Cortex of kidney (tissue), 1 donor: Measurements from ENCODE around the gene LAMC2.
"Not testable (repeated sequence)": the region's sequence is repeated elsewhere in the genome, so short reads cannot be mapped to it uniquely, and the experiment has no call there.

Experiments
- DNase-seq: peaks from one replicate; lab custom pipeline; 2025; lab: John Stamatoyannopoulos, UW

The LAMC2 gene

DNA sequence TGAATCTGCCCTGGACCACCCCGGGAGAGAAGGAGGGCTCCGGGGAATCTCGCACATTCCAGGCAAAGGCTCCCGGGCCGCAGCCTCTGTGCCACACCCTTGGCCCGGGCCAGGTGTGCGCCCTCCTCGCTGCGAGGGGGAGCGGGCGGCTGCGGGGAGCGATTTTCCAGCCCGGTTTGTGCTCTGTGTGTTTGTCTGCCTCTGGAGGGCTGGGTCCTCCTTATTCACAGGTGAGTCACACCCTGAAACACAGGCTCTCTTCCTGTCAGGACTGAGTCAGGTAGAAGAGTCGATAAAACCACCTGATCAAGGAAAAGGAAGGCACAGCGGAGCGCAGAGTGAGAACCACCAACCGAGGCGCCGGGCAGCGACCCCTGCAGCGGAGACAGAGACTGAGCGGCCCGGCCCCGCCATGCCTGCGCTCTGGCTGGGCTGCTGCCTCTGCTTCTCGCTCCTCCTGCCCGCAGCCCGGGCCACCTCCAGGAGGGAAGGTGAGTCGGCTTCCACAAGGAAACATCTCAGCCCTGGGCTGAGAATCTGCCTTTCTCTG, at the start of gene LAMC2:
TSS of gene LAMC2 (plus strand) at position 324 of the 550 bp plus-strand sequence. CDS start at position 413, 89 bp downstream.
- DNase-seq, result no peak

DNA sequence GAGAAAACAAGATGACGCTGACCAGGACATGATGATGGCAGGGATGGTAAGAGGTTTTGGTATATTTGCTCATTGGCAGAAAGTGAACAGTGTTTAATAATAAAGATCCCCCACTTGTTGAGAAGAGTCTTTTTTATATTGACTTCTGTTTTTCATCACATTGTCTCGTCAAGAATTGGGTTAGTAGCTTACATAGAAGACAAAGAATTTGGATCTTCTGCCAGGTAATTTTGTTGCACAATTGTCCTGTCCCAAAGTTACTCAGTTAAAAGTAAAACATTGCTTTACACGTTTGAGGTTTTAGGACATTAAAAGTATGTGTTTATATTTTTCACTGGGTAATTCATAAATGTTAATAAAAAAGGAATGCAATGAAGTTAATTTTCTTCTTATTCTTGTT, 48.3 kb upstream of the LAMC2 start:
- no peak for DNase-seq

DNA sequence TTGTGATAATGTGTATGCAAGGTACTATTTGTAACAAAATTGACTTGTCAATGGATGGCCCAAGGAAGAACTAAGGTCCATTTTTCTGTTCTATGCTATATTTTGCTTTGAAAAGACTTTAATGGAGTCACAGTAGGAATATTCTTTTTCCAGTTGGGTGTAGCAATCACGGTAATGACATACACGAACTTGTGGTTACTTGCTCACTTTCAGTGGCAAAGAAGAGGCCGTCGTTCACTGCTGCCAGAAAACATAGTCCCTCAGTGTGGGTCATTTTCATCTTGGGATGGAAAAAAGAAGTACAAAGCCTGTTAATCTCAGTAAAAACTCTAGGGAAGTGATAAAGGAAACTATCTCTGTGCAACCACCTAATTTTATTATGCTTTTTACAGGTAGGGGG, 47.8 kb upstream of the LAMC2 start:
- no peak for DNase-seq

DNA sequence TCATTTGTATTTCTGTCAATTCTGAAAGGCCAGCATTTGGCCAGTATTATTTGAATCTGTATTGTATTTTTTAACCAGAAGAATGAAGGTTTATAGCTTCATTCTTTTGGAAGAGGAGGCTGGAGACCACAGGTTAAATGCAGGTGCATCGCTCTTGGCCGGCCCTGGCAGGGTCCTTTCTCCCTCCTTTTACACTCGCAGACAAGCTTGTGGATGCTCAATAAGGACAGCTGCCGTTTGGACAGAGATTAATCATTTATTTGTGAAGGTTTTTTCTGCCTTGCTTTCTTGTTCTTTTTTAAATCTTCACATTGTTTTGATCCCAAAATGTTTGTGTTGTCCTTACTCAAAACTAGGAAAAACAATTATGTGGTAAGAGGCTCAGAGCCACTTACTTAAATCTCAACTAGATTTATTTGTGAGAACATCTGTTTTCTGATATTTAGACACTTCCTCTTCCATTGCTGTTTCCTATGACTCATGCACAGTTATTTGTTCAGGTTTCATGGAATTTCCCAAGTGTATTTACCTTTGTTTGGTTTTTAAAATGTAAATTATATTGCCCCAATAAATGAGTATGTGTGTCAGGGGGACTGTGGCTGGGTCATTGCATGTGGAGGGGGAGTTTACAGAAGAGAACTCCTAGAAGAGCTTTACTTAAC, 46.7 kb upstream of the LAMC2 start:
- DNase-seq, result no peak

DNA sequence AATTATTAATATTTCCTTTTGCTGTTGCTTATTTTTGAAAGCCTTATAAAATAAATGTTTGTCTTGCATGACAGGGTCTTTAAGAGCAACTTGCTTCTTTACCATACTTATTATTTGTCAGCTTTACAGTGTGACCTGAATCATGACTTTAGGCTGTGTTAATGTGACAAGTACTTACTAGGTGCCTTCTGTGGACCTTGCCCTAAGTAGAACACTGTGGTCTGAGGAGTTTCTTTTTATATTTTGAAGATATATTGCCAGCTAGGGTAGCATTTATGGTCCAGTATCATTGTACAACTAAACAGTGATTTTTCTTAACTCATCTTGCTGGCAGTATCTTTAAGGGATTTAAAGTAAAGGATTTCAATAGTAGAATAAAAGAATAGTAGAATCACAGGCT, 45.4 kb upstream of the LAMC2 start:
- DNase-seq, result no peak

DNA sequence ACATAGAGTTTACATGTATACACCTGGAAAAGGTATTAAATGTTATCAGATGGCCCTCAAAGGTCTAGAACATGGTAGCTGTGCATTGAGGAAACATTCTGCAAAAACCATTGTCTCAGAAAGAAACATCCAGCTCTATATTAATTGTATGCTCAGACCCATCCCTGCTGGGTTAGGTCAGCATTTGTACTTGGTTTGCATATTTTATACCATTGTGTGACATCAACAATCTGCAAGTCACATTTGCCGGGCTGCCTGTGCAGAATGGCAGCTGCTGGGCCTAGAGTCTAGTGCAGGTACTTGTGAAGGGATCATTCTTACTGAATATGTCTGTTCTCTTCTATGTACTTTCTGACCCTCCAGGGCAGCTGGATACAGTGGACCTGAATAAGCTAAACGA, 43.9 kb upstream of the LAMC2 start:
- DNase-seq, result no peak

DNA sequence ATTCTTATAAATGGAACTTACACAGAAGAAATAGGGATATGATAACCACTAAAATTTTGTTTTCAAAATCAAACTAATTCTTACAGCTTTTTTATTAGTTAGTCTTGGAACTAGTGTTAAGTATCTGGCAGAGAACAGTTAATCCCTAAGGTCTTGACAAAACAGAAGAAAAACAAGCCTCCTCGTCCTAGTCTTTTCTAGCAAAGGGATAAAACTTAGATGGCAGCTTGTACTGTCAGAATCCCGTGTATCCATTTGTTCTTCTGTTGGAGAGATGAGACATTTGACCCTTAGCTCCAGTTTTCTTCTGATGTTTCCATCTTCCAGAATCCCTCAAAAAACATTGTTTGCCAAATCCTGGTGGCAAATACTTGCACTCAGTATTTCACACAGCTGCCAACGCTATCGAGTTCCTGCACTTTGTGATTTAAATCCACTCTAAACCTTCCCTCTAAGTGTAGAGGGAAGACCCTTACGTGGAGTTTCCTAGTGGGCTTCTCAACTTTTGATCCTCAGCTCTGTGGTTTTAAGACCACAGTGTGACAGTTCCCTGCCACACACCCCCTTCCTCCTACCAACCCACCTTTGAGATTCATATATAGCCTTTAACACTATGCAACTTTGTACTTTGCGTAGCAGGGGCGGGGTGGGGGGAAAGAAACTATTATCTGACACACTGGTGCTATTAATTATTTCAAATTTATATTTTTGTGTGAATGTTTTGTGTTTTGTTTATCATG, 42.3 kb upstream of the LAMC2 start:
- DNase-seq, result no peak

DNA sequence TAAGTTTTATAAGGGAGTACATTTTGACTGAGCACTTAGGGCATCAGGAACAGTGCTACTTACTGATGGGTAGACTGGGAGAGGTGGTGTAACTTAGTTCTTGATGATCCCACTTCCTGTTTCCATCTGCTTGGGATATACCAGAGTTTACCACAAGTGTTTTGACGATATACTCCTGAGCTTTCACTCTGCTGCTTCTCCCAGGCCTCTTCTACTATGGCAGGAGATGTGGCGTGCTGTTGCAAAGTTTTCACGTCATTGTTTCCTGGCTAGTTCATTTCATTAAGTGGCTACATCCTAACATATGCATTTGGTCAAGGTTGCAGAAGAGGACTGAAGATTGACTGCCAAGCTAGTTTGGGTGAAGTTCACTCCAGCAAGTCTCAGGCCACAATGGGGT, 41.3 kb upstream of the LAMC2 start:
- no peak for DNase-seq

DNA sequence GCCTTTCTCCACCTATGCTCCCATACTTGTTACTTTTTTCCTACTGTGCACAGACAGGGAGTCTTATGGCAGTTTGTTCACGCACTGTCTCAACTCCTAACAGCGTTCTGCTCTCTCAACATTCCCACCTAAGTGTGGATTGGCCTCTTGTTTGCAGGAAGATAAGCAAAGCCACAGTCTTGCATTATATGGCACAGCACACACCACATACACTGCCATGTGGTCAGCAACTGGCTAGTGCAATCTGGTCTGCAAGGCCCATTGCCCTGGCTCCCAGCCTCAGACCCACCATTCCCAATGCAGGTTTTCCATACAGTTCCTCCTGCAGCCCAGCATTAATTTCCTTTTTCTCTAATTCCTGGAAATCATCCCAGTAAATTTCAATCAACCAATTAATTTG, 38.3 kb upstream of the LAMC2 start:
- DNase-seq, result no peak

DNA sequence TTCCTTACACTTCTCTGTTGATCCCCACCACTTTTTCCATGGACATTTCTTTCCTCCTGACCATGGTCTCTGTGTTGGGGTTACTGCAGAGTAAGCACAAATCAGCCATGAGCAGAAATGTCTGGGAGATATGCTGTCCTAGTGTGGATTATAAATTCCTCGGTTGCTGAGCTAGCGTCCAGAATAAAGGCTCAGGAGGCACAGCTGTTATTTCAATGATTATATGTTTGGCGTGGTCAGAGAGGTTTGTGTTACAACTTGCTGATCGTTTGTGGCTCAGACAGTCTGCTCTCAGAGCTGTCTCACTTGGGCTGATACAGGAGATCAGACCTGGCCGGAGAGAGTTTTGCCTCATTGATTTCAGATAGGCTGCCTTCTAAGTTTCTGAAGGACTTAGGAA, 37.5 kb upstream of the LAMC2 start:
- DNase-seq, result no peak

DNA sequence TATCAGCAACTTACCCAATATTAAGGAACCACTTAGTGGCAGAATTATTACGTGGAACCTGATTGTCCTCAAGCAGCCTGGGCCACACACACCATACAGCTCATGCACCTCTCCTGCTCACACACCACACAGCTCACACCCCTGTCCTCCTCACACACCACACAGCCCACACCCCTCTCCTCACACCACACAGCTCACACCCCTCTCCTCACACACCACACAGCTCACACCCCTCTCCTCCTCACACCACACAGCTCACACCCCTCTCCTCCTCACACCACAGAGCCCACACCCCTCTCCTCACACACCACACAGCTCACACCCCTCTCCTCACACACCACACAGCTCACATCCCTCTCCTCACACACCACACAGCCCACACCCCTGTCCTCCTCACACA, 36.8 kb upstream of the LAMC2 start:
- DNase-seq, result no peak

DNA sequence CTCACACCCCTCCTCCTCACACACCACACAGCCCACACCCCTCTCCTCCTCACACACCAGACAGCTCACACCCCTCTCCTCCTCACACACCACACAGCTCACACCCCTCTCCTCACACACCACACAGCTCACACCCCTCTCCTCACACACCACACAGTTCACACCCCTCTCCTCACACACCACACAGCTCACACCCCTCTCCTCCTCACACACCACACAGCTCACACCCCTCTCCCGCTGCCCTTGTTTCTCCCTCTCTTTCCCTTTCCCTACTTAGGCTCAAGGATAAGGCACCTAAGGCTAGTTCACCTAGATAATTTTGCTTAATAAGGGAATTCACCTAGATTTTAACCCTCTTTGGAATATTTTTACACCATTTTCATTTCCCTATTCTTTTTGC, 36.0 kb upstream of the LAMC2 start:
- not testable (repeated sequence) for DNase-seq

DNA sequence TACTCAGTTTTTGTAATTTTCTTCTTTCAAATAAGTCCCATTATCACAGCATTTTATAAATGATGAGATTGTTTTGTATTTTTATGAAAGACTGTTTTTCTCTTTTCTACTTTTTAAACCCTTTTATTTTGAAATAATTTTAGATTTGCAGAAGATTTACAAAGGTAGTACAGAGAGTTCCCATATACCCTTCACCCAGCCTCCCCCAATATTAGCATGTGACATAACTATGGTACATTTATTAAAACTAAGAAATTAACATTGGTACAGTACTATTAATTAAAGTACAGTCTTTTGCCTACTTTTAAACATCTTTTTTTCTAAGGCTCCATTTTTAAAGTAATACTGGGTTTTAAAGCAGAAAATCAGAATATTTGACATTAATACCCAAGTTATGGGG, 35.6 kb upstream of the LAMC2 start:
- no peak for DNase-seq

DNA sequence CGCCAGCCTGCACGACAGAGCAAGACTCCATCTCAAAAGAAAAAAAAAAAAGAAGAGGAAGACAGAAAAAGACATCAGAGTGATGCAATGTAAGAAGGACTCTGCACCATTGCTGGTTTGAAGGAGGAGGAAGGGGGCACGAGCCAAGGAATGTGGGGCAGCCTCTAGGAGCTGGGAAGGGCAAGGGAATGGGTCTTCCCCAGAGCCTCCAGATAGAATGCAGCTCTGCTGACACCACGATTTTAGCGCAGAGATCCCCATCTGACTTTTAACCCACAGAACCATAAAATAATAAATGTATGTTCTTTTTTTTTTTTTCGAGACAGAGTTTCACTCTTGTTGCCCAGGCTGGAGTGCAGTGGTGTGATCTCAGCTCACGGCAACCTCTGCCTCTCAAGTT, 33.9 kb upstream of the LAMC2 start:
- DNase-seq, result no peak

DNA sequence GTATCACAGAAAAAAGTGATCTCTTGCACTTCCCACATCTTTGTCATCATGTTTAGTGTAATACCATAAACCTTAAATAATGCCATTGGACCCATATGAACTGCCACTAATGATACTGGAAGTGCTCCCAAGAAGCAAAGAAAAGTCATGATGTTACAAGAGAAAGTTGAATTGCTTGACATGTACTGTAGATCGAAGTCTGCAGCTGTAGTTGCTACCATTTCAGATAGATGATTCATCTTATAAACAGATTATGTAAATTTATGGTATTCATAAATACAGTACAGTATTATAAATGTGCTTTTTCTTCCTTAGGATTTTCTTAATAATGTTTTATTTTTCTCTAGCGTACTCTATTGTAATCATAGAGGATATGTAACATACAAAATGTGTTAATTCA, 30.1 kb upstream of the LAMC2 start:
- no peak for DNase-seq

DNA sequence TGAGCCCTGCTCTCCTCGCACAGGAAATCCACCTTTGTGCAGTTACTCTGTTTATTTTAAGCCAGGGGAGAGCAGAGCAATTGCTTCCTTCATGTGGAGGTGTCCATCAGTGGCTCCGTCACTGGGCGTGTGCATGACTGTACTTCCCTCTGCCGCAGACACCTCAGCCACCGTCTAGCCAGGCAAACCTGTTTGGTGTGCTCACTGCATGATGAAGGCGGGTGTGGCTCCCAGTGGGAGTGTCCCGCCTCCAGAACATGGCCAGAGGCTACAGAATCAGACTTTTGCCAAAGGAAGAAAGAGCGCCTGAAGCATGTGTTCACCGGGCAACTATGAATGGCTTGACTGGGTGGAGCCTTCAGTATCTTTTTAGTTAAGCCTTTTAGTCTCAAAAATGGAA, 26.1 kb upstream of the LAMC2 start:
- DNase-seq, result no peak

DNA sequence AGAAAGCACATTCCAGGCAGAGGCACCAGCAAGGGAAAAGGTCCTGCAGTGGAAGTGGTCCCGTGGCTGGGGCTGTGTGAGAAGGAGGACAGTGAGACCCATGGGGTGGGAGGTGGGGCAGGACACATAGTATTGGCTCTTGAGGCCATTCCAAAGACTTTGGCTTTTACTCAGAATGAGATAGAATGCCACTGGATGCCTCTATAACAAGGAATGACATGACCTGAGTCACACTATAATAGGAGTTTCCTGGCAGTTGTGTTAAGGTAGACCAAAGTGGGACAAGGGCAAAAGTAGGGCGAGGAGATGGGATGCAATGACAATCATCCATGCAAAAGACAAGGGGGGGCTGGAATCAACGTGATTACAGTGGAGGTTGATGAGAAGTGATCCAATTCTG, 24.7 kb upstream of the LAMC2 start:
- DNase-seq, result no peak

DNA sequence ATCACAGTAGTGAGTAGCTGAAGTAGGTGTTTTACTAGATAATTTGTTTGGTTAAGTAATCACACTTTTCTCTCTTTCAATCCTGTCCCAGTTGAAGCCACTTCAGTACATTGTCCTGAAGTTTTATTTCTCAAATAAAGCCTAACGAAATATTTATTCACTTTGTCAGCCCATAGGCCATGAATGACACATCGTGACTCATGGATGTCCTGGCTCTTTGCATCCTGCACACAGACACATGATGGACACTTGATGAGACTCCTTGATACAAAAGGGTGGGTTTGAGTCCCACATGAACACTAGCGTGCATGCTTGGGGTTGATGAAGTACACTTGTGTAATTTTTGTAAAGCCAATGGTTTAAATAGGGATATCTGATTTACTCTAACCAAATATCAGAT, 22.7 kb upstream of the LAMC2 start:
- DNase-seq, result no peak

DNA sequence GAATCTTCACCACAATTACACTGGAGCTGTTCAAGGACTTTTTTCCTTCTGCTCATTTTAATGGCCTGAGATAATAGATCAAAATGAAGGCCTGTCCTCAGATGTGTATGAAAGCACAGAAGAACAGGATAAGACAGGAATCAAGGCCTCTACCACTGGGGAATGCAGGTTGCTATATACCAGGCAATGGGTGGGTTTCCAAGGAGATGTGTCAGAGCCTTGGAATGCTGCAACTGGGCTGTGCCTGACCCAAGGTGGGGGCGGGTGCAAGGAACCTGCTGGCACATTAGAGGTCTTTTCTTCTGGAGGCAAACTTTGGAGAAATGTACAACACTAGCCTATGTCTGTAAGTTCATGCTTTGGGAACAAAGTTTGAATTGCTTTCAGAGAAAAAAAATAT, 21.7 kb upstream of the LAMC2 start:
- no peak for DNase-seq

DNA sequence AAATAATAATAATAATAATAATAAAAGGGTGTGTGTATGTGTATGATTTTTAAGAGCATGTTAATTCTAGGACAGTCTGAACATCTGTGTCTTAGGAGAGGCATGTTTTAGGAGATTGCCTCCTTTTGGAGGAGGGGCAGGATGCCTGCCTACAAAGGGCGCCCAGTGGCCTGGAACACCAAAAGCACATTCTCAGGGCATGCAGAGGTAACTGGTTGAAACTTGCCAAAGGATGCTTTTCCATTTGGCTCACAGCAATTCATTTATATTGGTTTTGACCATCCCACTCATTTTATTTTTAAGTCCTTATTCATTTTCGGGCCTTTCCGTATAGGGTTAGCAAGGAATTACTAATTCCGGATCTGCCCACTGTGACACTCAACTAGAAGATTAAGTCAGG, 21.1 kb upstream of the LAMC2 start:
- no peak for DNase-seq

DNA sequence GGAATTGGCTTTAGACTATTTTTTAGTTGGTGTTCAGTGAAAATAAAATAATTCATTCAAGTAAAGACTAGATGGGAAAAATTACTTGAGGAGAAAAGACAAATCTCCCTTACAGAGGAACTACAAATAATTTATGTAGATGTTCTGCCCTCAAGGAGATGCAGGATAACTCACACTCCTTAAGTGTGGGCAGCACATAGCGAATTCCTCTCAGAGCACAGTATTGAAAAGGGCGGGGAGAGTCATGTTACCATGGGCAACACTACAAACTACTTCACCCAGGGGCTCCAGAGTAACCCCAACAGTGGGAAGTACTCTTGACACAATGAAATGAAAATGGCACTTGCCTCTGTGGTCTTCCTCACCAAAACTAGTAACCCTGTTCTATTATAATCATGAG, 20.6 kb upstream of the LAMC2 start:
- DNase-seq, result no peak

DNA sequence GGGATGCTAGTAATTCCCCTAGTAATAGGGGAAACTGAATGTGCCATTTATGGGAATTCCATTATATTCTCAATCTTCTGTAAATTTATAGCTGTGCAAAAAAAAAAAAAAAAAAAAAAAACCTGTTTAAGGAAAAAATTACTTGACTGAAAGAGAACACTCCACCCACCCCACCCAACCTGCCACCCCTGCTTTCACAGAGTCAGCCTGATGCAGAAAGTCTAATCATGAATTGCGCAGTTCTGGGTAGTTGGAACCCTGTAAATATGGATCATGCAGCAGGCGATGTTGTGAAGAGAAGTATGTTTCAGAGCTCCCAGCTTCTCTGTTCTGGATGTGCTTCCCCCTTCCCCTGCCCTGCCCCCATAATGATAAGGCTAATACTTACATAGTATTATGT, 19.6 kb upstream of the LAMC2 start:
- no peak for DNase-seq

DNA sequence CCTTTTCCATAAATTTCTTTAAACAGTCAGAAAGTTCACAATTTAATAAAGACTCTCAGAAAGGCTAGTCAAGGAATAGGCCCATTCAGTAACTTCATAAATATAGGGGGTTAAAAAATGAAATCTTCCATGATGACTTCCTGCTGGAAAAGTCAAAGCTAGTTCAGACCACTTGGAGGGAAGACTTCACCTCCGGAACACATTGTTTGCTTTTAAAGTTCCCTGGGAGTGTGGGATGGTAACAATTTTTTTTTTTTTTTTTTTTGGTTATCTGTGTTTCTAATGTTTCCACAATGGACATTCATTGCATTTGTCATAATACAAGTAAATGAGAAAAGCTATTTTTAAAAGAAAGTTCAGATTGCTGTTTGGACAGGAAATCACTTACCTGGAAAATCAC, 18.4 kb upstream of the LAMC2 start:
- DNase-seq, result no peak

DNA sequence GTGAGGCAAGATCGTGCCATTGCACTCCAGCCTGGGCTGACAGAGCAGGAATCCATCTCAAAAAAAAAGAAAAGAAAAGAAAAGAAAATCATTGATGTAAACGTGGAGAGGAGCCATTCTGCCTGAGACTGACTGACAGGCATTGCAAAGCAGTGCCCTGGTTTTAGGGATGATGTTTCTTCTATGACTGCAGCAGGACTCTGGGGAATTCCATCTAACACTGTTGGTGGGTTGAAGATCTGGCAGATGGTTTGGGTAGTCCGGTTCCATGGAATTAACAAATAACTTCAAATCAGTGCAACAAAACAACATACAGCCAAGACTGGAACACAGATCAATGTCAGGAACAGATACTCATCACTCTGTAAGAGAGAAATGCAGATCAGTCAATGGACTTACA, 17.8 kb upstream of the LAMC2 start:
- no peak for DNase-seq
